ENCODE measurements around the gene LHFPL6. TPM values are rescaled to one million over a fixed set of nuclear protein-coding genes. Genes with fewer than 3 reads are reported as not detected.

Gene LHFPL6
- total RNA-seq, 2 experiments from 2014 or later = 0.60 to 0.74 TPM

GRCh38 chr13:39310961-39311360 is 292.0 kb downstream of the LHFPL6 start:
- intact Hi-C loops (cut with micrococcal nuclease) = no loop called here
- ChIA-PET CTCF (interaction anchor here (0.5 kb wide), 1 partner anchor 291 kb away, joined by 3 read pairs; no protein-coding TSS in a partner anchor), POLR2A (interaction anchor here (1.0 kb wide), 1 partner anchor 9 kb away, joined by 3 read pairs; no protein-coding TSS in a partner anchor)
- Mint-ChIP-seq H3K36me3 (ENCODE audit: low read depth) (no peaks in the 10 kb centered on the region), H3K9me3 (no peaks in the 10 kb centered on the region), H3K4me3 (no peak overlapping the region), H3K27ac (no peak overlapping the region), H3K27me3 (peaks cover 3% of the 10 kb centered on the region), H3K4me1 (ENCODE audit: low read depth) (peaks cover 3% of the 10 kb centered on the region)
- ATAC-seq (no peak), DNase-seq (no peak)
- no peak for TF ChIP-seq CTCF (IDR thresholded peaks at IDR 0.05)

- Mint-ChIP-seq H3K27me3 (peaks cover 5% of the 10 kb centered on the region), H3K4me1 (ENCODE audit: low read depth) (peaks cover 3% of the 10 kb centered on the region), H3K4me3 (no peak overlapping the region), H3K27ac (no peak overlapping the region), H3K9me3 (no peaks in the 10 kb centered on the region), H3K36me3 (ENCODE audit: low read depth) (no peaks in the 10 kb centered on the region)
- peak; percentile 74 for ATAC-seq
- DNase-seq = peak; percentile 26
- TF ChIP-seq CTCF (IDR thresholded peaks at IDR 0.05) = no peak
- ChIA-PET CTCF (no interaction called here), POLR2A (no interaction called here)
- intact Hi-C loops (cut with micrococcal nuclease) = no loop called here
Measured at GRCh38 chr13:39306639-39307589, 296.1 kb downstream of the LHFPL6 start.

- no peak for ATAC-seq
- Mint-ChIP-seq H3K4me3 (no peak overlapping the region), H3K36me3 (ENCODE audit: low read depth) (no peaks in the 10 kb centered on the region), H3K27ac (no peak overlapping the region), H3K4me1 (ENCODE audit: low read depth) (peaks cover 3% of the 10 kb centered on the region), H3K27me3 (peaks cover 7% of the 10 kb centered on the region), H3K9me3 (no peaks in the 10 kb centered on the region)
- POLR2A ChIA-PET = interaction anchor here (0.7 kb wide), 1 partner anchor 212 kb away, joined by 3 read pairs; no protein-coding TSS in a partner anchor
- TF ChIP-seq CTCF (IDR thresholded peaks at IDR 0.05) = no peak
- intact Hi-C loops (cut with micrococcal nuclease) = no loop called here
- CTCF ChIA-PET = interaction anchor here (1.1 kb wide), 1 partner anchor 18 kb away, joined by 3 read pairs; no protein-coding TSS in a partner anchor
- DNase-seq = no peak
Measured at GRCh38 chr13:39302820-39303219, 300.2 kb downstream of the LHFPL6 start.

- ChIA-PET CTCF (no interaction called here), POLR2A (no interaction called here)
- H3K36me3 Mint-ChIP-seq (ENCODE audit: low read depth) = no peaks in the 10 kb centered on the region
- no peak for DNase-seq
- no peak for TF ChIP-seq CTCF (IDR thresholded peaks at IDR 0.05)
- intact Hi-C loops (cut with micrococcal nuclease) = no loop called here
- H3K9me3 Mint-ChIP-seq = no peaks in the 10 kb centered on the region
- H3K4me1 Mint-ChIP-seq (ENCODE audit: low read depth) = no peaks in the 10 kb centered on the region
- ATAC-seq = no peak
- H3K4me3 Mint-ChIP-seq = no peak overlapping the region
- peaks cover 4% of the 10 kb centered on the region for H3K27me3 Mint-ChIP-seq
- no peak overlapping the region for H3K27ac Mint-ChIP-seq
Measured at GRCh38 chr13:39298951-39299350, 304.0 kb downstream of the LHFPL6 start.

- ATAC-seq (no peak), DNase-seq (no peak)
- ChIA-PET POLR2A (no interaction called here), CTCF (no interaction called here)
- Mint-ChIP-seq H3K9me3 (no peaks in the 10 kb centered on the region), H3K27me3 (peaks cover 2% of the 10 kb centered on the region), H3K4me3 (no peak overlapping the region), H3K36me3 (ENCODE audit: low read depth) (no peaks in the 10 kb centered on the region), H3K27ac (no peak overlapping the region), H3K4me1 (ENCODE audit: low read depth) (no peaks in the 10 kb centered on the region)
- no peak for TF ChIP-seq CTCF (IDR thresholded peaks at IDR 0.05)
- intact Hi-C loops (cut with micrococcal nuclease) = no loop called here
Measured at GRCh38 chr13:39297664-39298171, 305.3 kb downstream of the LHFPL6 start.

All from activated CD8-positive, alpha-beta T cell treated with anti-CD3 and anti-CD28 coated beads for 36 hours (primary cell).